ENCODE results near the gene MAD1L1.

- TF ChIP-seq CTCF (IDR thresholded peaks at IDR 0.05) (no peak), POLR2A (IDR thresholded peaks at IDR 0.05) (no peak)
Measured at GRCh38 chr7:1942243-1942940, 290.4 kb downstream of the MAD1L1 start.
